ENCODE results near the gene ROS1.

DNA sequence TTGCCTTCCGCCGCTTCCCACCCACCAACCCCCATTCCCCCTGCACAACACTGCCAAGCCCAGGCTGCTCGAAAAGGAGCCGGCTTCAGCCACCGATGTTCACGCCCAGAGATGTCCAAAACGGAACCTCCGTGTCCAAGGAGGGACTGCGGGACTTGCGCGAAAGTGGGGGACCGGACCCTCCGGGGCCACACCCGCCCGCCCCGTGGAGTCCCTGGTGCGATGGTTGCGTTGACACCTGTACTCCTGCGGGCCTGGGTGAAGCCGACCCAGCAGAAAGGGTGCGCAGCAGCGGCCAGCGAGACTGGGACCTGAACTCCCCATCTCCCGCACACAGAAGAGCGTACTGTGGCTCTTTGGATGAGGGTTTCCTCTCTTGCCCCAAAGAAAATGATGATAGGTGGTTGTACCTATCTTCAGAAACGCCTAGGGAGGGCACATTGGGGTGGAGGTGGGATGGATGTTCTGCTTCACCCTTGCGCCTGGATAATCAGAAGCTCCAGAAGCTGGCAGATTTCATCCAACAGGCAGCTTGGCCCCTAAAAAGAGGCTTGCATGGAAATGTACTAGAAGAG is 162.3 kb downstream of the ROS1 start:
- TF ChIP-seq SUZ12 (IDR thresholded peaks at IDR 0.05; ENCODE audit: extremely low read depth, insufficient read depth, insufficient read length) (no peak), ZNF274 (IDR thresholded peaks at IDR 0.05; ENCODE audit: low read depth, low read length) (no peak)

Data from NT2/D1 (cell line).